CD4-positive, alpha-beta T cell treated with Interleukin-15 for 4 hours (primary cell): ENCODE measurements around the gene SRGAP2C.
"Not testable (repeated sequence)": the region's sequence is repeated elsewhere in the genome, so short reads cannot be mapped to it uniquely, and the experiment has no call there.

Source experiments
- DNase-seq: peaks from one replicate; pipeline ENCODE4 v3.0.0-alpha.2; 2020; ENCODE audit warnings: low spot score

SRGAP2C gene

DNA sequence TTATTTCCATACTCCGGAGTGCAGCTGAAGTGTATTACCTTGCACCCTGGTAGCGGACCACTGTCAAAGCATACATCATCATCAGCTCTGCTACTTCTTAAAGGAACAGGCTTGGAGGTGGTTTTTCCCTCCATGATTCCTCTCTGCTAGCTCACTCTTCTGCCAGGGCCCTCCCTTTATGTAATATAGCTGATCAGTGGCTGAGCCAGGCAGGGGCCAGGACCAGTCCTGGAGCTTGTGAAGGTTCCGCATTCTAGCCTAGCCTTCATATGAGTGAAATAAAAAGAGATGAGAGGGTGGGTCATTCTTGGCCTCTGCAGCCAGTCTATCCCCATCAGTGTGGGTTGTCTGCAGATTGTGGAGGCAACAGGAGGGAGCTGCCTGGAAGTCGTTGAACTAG, 200.0 kb downstream of the SRGAP2C start:
- not testable (repeated sequence) for DNase-seq

DNA sequence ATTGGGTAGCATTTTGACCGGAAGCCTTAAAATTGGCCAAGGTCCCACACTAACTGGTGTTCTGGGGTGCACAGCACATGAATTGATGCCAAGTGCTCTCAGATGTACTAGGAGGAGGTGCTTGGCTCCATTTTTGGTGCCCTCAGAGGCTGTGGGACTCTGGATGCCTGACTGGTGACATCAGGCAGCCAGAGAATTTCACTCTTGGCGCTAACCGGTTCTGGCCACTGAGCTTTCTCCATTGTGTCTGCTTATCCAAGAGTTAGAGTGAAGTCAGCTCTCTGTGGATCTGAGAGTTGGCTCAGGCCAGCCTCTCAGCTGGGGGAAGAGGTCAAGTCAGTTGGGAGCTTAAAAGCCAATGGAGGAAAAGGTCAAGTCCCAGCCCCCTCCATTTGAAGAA, 200.4 kb downstream of the SRGAP2C start:
- not testable (repeated sequence) for DNase-seq

DNA sequence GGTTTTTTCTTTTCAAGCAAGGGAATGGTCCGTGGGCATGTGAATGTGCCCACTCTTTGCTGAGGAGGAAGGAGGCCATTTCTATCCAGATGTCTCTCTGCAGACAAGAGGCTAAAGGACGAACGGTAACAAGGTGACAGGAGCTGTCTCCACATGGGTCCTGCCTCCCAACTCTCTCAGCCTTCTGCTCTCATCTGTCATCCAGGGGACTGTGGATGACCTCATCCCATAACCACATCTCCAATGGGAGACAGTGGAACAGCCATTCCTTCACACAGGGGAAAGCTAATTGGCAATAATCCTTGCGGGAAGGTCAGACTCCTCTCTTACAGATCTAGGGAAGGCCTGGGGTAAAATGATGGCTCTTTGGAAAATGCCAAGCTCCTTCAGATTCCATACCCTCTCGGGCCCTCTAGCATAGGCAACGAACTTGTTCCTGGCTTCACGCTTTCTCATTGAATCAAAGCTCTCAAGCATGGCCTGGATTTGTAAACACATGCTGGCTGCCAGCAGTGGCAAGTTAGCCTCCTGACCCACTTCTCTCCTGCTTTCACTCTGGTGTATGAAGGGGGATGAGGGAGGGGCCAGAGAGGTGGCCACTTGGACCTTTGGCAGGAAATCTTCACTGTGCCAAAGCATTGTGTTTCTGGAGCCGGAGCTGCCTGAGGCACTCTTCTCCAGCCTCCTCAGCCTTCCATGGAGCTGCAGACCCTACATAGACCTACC, 201.0 kb downstream of the SRGAP2C start:
- not testable (repeated sequence) for DNase-seq

DNA sequence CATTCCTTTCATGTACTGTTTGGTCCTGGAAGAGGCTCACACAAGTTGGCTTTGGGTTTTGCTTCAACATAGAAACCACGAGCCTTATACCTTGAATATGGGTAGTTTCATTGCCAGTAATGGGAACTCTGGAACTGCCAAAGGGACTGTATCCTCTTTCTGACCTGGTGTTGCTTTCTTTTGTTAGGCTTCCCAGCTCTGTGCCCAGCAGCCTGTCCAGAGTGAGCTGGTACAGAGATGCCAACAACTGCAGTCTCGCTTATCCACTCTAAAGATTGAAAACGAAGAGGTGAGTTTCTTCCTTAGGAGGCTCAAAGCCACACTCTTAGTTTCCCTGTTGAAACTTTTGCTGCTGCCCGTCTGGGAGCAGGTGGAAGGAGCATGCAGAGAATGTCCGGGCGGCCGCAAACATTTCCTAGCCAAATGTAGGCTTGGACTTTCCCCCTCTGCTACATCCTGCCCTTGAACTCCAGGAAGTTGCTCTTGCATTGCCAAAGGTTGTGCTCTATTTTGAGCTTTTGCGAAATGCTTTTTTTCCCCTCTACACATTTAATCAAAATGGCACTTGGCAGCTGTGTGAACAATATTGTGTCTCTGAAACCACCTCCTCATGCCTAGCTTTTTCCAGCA, 201.7 kb downstream of the SRGAP2C start:
- not testable (repeated sequence) for DNase-seq

DNA sequence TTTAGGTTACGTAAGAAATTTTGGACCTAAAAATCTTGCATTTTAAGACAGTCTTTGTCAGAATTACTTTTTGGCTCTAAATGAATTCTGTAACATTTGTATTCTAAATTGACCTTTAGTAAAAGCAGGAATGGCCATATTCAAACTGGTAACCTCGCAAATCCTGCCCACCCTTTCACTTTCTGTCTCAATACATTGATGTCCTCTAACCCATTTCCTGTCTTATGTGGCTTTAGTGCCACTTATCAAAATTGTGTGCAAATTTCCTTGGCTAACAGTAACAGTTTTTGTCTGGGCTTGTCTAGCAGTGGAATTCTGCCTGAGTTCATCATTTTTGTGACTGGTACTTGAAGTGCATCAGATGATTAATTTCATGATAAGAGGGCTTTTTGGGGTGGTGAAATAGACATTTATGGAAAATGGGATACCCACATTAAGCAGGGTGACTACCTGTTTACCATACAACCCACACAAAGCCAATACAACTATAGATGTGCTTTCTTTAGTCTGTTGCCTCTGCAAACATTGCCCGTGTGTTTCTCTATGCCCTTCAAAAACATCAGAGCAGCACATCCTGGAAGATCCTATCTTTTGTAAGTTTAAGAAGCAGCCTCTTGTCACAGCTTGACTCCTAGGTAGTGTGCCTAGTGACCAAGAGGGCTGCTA, 205.3 kb downstream of the SRGAP2C start:
- DNase-seq, result not testable (repeated sequence)

DNA sequence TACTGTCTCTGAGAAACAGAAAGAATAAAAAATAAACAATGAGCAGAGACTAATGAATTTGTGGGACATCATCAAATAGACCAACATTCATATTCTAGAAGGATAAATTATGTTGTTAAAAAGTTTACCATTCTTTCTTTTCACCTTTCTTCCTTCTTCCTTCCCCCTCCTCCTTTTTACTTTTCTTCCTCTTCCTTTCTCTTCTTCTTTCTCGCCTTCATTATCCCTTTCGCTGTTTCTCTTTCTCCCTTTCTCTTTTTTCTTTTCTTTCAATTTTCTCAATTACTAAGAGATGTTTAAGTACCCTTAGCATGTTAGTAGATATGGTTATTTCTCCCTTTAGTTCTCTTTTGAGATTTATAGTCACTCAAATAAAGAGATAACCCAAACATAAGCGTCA, 207.4 kb downstream of the SRGAP2C start:
- DNase-seq, result not testable (repeated sequence)

DNA sequence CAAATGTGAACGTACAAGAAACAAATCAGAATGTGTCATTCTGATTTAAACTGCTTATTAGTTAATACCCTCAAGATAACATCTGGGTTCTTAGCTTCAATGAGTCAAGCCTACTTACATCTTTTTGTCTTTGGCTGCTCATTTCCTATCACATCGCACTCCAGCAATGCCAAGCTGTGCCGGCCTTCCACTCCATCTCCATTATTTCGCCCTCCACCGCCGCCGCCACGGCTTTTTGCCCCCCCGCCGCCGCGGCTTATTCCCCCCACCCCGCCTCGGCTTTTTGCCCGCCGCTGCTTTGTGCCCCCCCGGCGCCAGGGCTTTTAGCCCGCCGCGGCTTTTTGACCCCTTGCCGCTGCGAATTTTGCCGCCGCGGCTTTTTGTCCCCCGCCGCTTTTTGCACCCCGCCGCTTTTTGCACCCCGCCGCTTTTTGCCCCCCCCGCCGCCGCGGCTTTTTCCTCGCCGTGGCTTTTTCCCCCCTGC, 211.0 kb downstream of the SRGAP2C start:
- DNase-seq, result not testable (repeated sequence)

DNA sequence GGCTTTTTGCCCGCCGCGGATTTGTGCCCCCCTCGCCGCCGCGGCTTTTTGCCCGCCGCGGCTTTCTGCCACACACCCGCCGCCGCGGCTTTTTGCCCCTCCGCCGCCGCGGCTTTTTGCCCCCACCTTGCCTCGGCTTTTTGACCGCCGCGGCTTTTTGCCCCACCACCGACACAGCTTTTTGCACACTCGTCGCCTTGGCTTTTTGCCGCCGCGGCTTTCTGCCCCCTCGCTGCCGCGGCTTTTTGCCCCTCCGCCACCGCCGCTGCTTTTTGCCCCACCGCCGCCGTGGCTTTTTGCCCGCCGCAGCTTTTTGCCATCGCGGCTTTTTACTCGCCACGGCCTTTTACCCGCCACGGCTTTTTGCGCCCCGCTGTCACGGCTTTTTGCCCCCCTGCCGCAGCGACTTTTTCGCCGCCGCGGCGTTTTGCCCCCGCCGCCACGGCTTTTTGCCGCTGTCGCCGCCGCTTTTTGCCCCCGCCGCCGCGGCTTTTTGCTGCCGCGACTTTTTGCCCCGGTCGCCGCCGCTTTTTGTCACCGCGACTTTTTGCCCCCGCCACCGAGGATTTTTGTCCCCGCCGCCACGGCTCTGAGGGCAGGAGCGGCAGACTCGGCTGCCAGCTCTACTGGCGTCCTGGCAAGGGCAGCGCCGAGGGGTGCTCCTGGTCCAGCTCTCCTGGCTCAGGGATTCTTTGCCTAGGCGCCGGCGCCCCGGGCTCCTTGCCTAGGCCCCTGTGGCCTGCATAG, 211.7 kb downstream of the SRGAP2C start:
- DNase-seq, result not testable (repeated sequence)

DNA sequence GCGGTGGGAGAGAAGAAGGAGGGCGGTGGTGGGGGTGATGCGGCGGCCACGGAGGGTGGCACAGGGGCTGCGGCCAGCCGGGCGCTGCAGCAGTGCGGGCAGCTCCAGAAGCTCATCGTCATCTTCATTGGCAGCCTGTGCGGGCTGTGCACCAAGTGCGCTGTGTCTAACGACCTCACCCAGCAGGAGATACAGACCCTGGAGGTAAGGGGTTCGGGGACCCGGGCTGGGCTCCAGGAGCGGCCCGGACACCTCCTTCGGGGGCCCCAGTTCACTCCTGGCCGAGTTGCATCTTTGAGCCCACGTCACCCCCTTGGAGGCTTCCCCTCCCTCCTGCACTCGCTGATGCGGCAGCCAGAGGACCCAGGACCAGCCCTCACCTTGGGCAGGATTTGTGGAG, 212.3 kb downstream of the SRGAP2C start:
- not testable (repeated sequence) for DNase-seq

DNA sequence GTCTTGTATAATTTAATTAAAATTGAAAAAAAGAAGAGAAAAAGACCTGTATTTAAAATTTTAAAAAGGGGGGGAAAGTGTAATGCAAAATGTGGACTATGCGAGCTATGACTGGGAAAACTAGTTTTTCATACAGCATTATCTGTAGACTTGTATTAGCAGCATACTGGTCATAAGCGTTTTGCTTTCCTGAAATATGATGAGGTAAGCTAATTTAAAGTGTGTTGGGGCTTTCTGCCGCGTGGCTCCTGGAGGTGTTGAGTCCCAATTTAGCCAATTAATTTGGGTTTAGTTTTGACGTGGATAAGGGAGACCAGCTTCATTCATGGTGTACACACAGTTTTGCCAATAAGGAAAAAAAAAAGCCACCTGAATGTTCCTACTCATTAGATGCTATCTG, 214.4 kb downstream of the SRGAP2C start:
- not testable (repeated sequence) for DNase-seq

DNA sequence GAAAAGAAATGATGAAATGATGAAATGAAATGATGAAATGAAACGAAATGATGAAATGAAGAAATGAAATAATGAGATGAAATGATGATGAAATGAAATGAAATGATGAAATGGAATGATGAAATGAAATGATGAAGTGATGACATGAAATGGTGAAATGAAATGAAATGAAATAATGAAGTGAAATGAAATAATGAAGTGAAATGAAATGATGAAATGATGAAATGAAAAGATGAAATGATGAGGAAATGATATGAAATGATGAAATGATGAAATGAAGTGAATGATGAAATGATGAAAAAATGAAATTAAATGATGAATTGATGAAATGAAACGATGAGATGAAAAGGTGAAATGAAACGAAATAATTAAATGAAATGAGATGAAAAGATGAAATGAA, 215.3 kb downstream of the SRGAP2C start:
- not testable (repeated sequence) for DNase-seq

DNA sequence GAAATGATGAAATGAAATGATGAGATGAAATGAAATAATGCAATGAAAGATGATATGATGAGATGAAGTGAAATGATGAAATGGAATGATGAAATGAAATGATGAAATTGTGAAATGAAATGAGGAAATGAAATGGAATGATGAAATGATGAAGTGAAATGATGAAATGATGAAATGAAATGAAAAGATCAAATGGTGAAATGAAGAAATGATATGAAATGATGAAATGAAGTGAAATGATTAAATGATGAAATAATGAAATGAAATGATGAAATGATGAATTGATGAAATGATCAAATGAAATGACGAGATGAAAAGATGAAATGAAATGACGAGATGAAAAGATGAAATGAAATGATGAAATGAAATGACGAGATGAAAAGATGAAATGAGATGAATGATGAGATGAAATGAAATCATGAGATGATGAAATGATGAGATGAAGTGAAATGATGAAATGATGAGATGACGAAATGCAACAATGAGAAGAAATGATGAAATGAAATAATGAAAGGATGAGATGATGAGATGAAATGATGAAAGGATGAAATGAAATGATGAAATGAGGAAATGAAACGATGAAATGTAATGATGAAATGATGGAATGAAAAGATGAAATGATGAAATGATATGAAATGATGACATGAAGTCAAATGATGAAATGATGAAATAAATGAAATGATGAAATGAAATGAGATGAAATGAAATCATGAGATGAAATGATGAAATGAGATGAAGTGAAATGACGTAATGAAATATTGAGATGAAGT, 216.0 kb downstream of the SRGAP2C start:
- not testable (repeated sequence) for DNase-seq

DNA sequence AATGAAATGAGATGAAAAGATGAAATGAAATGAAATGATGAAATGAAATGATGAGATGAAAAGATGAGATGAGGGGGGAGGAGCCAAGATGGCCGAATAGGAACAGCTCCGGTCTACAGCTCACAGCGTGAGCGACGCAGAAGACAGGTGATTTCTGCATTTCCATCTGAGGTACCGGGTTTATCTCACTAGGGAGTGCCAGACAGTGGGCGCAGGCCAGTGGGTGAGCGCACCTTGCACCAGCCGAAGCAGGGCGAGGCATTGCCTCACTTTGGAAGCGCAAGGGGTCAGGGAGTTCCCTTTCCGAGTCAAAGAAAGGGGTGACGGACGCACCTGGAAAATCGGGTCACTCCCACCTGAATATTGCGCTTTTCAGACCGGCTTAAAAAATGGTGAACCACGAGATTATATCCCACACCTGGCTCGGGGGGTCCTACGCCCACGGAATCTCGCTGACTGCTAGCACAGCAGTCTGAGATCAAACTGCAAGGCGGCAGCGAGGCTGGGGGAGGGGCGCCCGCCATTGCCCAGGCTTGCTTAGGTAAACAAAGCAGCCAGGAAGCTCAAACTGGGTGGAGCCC, 216.7 kb downstream of the SRGAP2C start:
- not testable (repeated sequence) for DNase-seq

DNA sequence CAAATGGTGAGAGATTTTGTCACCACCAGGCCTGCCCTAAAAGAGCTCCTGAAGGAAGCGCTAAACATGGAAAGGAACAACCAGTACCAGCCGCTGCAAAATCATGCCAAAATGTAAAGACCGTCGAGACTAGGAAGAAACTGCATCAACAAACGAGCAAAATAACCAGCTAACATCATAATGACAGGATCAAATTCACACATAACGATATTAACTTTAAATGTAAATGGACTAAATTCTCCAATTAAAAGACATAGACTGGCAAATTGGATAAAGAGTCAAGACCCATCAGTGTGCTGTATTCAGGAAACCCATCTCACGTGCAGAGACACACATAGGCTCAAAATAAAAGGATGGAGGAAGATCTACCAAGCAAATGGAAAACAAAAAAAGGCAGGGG, 218.5 kb downstream of the SRGAP2C start:
- DNase-seq, result not testable (repeated sequence)

DNA sequence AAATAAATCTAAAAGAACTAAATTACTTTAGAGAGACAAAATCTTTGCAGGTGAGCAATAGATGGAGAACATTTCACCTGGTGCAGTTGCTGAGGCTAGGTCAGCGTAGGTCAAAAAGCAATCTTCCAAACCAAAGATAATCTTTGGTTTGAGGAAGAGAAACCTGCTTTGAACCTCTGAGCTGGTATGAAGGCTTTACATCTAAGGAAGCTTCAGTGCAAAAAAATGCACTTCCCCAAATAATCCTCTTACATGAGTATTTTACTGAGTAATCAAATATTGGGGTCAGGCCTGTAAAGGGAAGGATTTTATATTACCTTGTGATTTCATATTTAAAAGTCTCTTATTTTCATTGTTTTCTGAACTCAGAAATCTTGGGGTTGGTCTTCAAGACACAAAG, 223.6 kb downstream of the SRGAP2C start:
- no peak for DNase-seq

DNA sequence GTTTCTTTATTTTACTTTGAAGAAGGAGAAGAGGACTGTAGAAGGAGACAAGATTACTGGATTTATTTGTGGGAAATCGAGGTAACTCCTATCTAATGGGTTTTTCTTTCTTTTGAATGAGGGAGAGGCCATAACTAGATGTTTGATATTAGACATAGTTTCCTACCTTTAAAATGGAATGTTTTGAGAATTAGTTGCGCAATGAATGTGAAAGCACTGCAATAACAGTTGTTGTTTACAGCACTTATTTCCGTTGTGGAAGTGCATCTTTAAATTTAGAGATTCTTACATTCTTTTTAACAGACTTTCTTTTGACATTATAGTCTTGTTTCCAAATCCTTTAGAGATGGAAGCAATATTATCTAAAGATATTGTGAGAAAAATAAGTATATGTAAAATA, 229.0 kb downstream of the SRGAP2C start:
- DNase-seq, result no peak

DNA sequence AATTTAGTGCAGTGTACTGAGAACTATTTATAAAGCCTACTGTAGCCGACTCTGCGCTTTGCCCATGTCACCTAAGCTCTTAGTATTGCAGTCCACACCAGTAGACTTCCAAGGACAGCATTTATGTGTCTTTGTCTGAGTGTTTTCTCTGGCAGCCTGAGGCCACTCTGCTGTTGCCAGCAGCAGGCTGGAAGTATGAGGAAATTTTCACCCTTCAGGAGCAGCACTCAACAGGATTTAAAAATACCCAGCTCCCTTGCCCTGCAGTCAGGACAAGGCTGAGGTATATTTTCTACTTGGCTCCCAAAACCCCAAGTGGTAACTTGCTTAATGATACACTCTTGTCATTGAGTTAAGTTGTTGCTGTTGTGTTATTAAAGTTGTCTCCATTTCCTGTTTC, 230.1 kb downstream of the SRGAP2C start:
- no peak for DNase-seq

DNA sequence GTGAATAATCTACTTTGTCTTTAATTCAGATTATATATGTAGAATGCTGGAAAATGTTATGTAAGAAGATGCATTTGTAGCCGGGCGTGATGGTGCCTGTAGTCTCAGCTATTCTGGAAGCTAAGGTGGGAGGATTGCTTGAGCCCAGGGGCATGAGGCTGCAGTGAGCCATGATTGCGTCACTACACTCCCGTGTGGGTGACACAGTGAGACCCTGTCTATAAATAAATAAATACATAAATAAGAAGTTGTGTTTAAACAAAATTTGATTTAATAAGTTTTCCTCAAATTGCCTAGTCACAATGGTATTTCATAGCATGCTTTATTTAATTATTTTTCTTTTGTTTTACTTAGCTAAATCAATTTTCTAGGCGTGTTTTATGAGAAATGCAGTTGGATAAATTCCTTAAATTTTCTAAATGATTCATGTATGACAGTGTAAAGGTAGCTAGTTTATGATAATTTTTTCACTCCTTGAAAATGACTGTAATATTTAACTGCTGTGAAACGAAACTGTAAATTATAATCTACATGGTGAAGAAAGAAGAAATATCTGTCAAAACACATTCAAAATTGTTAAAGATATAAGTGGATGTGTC, 232.6 kb downstream of the SRGAP2C start:
- DNase-seq, result no peak

DNA sequence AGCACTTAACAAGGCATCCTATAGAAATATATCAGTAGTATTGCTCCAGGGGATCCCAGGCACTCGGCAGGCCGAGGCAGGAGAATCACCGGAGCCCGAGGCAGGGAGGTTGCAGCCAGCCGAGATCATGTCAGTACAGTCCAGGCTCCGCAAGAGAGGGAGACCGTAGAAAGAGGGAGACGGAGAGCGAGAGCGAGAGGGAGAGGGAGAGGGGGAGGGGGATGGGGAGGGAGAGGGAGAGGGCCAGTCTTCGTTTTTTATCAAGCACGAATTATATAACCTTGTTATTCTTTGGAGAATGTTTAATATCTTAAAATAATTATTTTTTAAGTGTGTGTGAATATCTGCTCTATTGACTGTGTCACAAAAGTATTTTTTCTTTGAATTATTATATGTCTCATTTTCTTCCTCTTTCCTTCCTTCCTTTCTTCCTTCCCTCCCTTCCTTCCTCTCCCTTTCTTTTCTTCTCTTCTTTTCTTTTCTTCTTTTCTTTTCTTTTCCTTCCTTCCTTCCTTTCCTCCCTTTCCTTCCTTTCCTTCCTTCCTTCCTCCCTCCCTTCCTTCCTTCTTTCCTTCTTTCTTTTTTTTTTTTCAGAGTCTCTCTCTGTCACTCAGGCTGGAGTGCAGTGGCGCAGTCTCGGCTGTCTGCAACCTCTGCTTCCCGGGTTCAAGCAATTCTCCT, 233.7 kb downstream of the SRGAP2C start:
- no peak for DNase-seq

DNA sequence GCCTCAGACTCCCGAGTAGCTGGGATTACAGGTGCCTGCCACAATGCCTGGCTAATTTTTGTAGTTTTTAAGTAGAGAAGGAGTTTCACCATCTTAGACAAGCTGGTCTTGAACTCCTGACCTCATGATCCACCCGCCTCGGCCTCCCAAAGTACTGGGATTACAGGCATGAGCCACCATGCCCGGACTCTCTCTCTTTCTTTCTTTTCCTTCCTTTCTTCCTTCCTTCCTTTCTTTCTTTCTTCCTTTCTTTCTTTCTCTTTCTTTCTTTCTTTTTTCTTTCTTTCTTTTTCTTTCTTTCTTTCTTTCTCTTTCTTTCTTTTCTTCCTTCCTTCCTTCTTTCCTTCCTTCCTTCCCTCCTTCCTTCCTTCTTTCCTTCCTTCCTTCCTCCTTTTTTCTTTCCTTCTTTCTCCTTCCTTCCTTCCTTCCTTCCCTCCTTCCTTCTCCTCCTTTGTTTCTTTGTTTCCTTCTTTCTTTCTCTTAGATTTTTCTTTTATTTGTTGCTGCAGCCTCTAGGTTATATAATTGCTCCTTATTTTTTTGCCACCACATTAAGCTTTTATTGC, 234.4 kb downstream of the SRGAP2C start:
- DNase-seq, result not testable (repeated sequence)
